Pancreas (tissue), 10 donors: ENCODE data around the gene SLC6A1. TPM values are rescaled to one million over a fixed set of nuclear protein-coding genes. Genes with fewer than 3 reads are reported as not detected.

Experiments used
- ATAC-seq, 4 donors: fragments of 200-7000 bp; cut with Tn5 transposase; one replicate each; pipeline versions ENCODE4 v1.8.0 to v1.9.1; 2020; ENCODE audit warnings: mild to moderate bottlenecking in 4 of 4, moderate library complexity in 4 of 4
- DNase-seq, 6 donors: peaks; one replicate each; pipeline ENCODE4 v3.0.0-alpha.2; 2020
- FAIRE-seq: peaks from 2 replicates; lab custom pipeline; 2012; peaks lifted over from hg19 to GRCh38; lab: Jason Lieb, UNC
- H3K27ac ChIP-seq, 4 donors: fragments of 200-600 bp; sonication (generic); 1 replicate in 3 of 4; 2 replicates in 1 of 4; pipeline versions ENCODE4 v1.5.0 to v1.8.0; 2020
- H3K27me3 ChIP-seq, 4 donors: fragments of 200-600 bp; one replicate each; pipeline ENCODE4 v1.8.0; 2021
- H3K36me3 ChIP-seq, 3 donors: fragments of 200-600 bp; sonication (generic) in 1 of 3; one replicate each; pipeline versions ENCODE4 v1.5.0 to v1.8.0; 2020 to 2021
- H3K4me1 ChIP-seq, 3 donors: fragments of 200-600 bp; one replicate each; pipeline ENCODE4 v1.8.0; 2021
- H3K4me3 ChIP-seq, 4 donors: fragments of 200-600 bp; sonication (generic) in 2 of 4; one replicate each; pipeline versions ENCODE4 v1.5.0 to v1.8.0; 2020 to 2021
- H3K9me3 ChIP-seq, 4 donors: fragments of 200-600 bp; one replicate each; pipeline ENCODE4 v1.8.0; 2021
- WGBS, 2 donors: extraction: QIAGEN DNeasy Blood & Tissue Kit; methylation state at CpG; one replicate each; pipeline ENCODE4 v1.1.7; 2013; 5-methylcytosine and 5-hydroxymethylcytosine counted together
- intact Hi-C, 3 donors: fragments of 100-400 bp; cut with DNase I; formaldehyde crosslinking; loops; one replicate each; pipeline versions ENCODE4 v1.11.1 to v1.14.2; 2022
- polyA plus RNA-seq, 2 donors: library from polyadenylated mRNA; stranded (reverse); fragments of 200-250 nt; gene quantifications; one replicate each; pipeline ENCODE4 v1.2.3, GENCODE V29; 2013
- total RNA-seq, 6 donors: library from RNA; stranded (reverse); fragmentation: NEBNext Ultra II Directional in 4 of 6; extraction: Animal tissue kit (Norgen Biotek cat#: 25700) in 4 of 6; gene quantifications; one replicate each; pipeline versions ENCODE4 v1.2.1 to v1.2.4, GENCODE V29; 2021 to 2023
- TF ChIP-seq, protein P1 (sequence below), 4 donors: fragments of 200-600 bp; sonication (generic) in 3 of 4; IDR thresholded peaks; one replicate each; pipeline versions ENCODE4 v1.5.0 to v1.8.0; 2021; ENCODE audit warnings: antibody characterized with exemption in 4 of 4
- donor health status: healthy with polysubstance abuse.
- donor health status: DM: no; HTN: no; CAD: no; lungs with moderate emphysema.
- donor health status: DM: no; HTN: no; CAD: no.
- donor health status: control.
- donor health status: control.
- donor health status: Bipolar disorder and iron deficiency.
- donor health status: DM: yes; HTN: yes; CAD: no.
- donor health status: DM: no; HTN: no; CAD: no.
- donor health status: DM: no; HTN: no; CAD: no.
- donor health status: DM: yes; HTN: yes; CAD: no.

SLC6A1 gene
- total and polyA plus RNA-seq, 8 donors: 0.19 to 1.7 (median 0.35) TPM; not detected in 1

DNA sequence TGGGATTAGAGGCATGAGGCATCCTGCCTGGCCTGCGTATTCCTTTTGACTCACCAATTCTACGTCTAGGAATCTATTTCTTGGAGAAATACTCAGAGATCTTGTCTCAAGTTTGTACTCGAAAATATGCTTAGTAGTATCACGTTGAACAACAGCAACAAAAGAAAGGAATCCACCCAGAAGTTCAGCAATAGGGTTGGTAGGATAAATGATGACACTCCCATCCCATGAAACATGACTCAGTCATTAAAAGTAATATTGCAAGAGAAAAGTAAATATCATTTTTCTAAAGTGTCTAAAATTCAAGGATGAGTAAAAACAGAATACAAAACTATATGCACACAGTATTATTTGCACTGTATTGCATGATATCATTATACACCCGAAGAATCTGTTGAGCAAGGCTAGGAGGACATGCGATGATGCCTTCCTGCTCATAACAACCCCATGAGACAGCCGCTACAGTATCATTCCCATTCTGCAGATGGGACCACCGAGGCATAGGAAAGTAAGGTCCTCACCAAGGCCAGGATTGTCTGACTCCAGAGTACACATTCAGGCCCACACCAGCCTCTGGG lies 61.5 kb downstream of the SLC6A1 start:
- intact Hi-C loops: loop anchor here in 1 of 3 donors (10.0 kb wide), 1 partner anchor 289 kb away; no protein-coding TSS in a partner anchor
- Histone ChIP-seq H3K27me3 (peaks cover 0 to 4% (median 0%) of the 10 kb centered on the region in 4 donors), H3K27ac (no peak overlapping the region), H3K4me3 (no peak overlapping the region), H3K4me1 (no peaks in the 10 kb centered on the region), H3K36me3 (no peaks in the 10 kb centered on the region), H3K9me3 (no peaks in the 10 kb centered on the region)
- TF ChIP-seq, protein P1, sequence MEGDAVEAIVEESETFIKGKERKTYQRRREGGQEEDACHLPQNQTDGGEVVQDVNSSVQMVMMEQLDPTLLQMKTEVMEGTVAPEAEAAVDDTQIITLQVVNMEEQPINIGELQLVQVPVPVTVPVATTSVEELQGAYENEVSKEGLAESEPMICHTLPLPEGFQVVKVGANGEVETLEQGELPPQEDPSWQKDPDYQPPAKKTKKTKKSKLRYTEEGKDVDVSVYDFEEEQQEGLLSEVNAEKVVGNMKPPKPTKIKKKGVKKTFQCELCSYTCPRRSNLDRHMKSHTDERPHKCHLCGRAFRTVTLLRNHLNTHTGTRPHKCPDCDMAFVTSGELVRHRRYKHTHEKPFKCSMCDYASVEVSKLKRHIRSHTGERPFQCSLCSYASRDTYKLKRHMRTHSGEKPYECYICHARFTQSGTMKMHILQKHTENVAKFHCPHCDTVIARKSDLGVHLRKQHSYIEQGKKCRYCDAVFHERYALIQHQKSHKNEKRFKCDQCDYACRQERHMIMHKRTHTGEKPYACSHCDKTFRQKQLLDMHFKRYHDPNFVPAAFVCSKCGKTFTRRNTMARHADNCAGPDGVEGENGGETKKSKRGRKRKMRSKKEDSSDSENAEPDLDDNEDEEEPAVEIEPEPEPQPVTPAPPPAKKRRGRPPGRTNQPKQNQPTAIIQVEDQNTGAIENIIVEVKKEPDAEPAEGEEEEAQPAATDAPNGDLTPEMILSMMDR (IDR thresholded peaks at IDR 0.05): no peak
- FAIRE-seq (no peak), DNase-seq (no peak), ATAC-seq (no peak)
- 64 to 70% methylated on average over 8 of the region's 8 CpGs for WGBS, 2 donors

DNA sequence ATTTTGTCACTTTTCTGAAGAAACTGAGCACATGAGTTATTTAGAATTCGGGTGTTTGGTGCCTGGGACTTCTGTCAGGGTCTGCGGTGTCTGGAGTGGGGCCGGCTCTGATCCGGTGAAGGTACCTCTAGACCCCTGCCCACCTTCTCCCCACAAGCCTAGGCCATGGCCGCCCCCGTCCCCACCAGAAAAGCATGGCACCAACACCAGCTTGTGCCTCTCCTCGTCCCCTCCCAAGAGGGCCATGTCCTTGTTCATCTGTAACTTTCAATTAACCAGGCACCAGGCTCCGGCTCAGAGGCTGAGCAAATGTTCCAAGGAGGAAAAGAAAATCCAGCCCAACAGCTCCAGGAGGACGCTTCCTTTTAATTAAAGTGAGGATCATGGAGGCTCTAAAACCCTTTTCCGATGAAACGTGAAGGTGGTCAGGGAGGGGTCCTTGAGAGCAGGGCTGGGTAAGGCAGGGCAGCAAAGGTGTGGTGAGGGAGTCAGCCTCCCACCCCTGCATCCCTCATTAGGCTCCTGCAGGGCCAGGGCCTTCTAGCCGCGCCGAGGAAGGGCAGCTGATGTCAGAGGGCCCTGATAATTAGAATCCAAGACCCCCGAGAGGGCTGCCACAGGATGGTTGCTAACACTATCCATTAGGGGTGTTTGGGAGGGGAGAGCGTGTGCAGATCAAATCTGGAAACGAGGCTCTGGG lies 62.3 kb downstream of the SLC6A1 start:
- TF ChIP-seq, protein P1 (IDR thresholded peaks at IDR 0.05): no peak
- Histone ChIP-seq H3K27me3 (peaks cover 0 to 4% (median 0%) of the 10 kb centered on the region in 4 donors), H3K36me3 (no peaks in the 10 kb centered on the region), H3K4me3 (no peak overlapping the region), H3K27ac (no peak overlapping the region), H3K9me3 (no peaks in the 10 kb centered on the region), H3K4me1 (no peaks in the 10 kb centered on the region)
- FAIRE-seq (no peak), ATAC-seq (no peak), DNase-seq (no peak)
- intact Hi-C loops: loop anchor here in 2 of 3 donors (5.0 to 10.0 kb wide), 3 partner anchors 108 to 293 kb away; no protein-coding TSS in a partner anchor
- WGBS, 2 donors: 66 to 74% methylated on average over 17 of the region's 17 CpGs

DNA sequence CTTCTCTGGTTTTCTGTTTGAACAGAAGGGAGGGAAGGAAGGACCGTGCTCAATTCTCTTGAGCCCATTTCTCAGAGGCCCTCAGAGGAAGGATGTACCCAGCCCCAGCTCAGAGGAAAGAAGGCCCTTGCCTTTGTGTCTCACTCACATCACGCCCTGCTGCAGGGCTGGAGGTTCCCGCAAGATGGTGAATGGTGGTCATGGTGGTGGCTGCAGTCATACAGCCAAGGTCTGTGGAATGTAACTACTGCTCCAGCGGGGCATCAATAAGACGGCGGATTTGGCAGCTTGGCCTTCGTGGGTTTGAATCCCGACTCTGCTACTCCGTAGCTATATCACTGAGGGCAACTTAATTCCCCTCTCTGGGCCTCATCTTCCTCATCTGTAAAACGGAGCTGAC lies 62.9 kb downstream of the SLC6A1 start:
- H3K27me3 ChIP-seq: peaks cover 0 to 4% (median 0%) of the 10 kb centered on the region in 4 donors
- 67 to 75% methylated on average over 10 of the region's 10 CpGs for WGBS, 2 donors
- intact Hi-C loops: loop anchor here in 2 of 3 donors (5.0 to 10.0 kb wide), 3 partner anchors 108 to 293 kb away; no protein-coding TSS in a partner anchor
- TF ChIP-seq, protein P1 (IDR thresholded peaks at IDR 0.05): no peak
- H3K36me3 ChIP-seq: no peaks in the 10 kb centered on the region
- no peak overlapping the region for H3K27ac ChIP-seq
- no peak overlapping the region for H3K4me3 ChIP-seq
- FAIRE-seq: no peak
- DNase-seq: no peak
- no peaks in the 10 kb centered on the region for H3K9me3 ChIP-seq
- no peak for ATAC-seq
- H3K4me1 ChIP-seq: no peaks in the 10 kb centered on the region

DNA sequence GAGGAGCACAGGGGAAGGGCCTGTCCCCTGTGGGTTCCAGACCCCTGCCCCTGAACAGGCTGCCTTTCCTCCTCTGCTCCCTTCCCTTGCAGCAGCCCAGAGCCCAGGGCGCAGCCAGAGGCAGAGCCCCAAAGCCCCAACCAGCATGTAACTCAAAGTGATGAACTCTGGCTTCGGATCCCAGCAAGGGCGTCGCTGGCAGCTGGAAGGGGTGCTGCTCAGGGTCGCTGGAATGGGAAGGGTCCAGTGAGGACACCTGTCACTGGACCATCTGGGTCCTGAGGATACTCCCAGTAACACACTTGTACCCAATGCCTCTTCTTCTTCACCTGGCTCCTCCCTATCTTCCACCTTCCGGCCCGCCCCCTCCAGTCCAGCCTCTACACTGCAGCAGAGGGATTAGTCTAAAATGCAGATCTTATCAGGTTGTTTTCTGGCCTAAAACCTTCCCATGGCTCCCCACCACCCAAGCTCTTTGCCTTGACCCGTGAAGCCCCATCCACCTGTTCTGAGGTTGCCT lies 64.0 kb downstream of the SLC6A1 start:
- ATAC-seq (no peak), DNase-seq (no peak), FAIRE-seq (no peak)
- Histone ChIP-seq H3K9me3 (no peaks in the 10 kb centered on the region), H3K4me3 (no peak overlapping the region), H3K4me1 (no peaks in the 10 kb centered on the region), H3K27me3 (peaks cover 0 to 4% (median 0%) of the 10 kb centered on the region in 4 donors), H3K27ac (no peak overlapping the region), H3K36me3 (no peaks in the 10 kb centered on the region)
- WGBS, 2 donors: 48 to 49% methylated on average over 8 of the region's 8 CpGs
- TF ChIP-seq, protein P1 (IDR thresholded peaks at IDR 0.05): no peak
- intact Hi-C loops: loop anchor here in 2 of 3 donors (5.0 to 10.0 kb wide), 3 partner anchors 109 to 294 kb away; no protein-coding TSS in a partner anchor
